Measurements from ENCODE around the gene CAMK2D.

DNA sequence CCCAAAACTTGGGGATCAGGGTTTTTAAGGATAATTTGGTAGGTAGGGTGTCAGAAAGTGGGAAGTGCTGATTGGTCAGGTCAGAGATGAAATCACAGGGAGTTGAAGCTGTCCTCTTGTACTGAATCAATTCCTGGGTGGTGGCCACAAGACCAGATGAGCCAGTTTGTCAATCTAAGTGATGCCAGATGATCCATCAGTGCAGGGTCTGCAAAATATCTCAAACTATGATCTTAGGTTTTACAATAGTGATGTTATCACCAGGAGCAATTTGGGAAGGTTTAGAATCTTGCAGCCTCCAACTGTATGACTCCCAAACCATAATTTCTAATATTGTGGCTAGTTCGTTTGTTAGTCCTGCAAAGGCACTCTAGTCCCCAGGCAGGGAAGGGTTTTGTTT, 43.3 kb downstream of the CAMK2D start:
- TF ChIP-seq, protein P1, sequence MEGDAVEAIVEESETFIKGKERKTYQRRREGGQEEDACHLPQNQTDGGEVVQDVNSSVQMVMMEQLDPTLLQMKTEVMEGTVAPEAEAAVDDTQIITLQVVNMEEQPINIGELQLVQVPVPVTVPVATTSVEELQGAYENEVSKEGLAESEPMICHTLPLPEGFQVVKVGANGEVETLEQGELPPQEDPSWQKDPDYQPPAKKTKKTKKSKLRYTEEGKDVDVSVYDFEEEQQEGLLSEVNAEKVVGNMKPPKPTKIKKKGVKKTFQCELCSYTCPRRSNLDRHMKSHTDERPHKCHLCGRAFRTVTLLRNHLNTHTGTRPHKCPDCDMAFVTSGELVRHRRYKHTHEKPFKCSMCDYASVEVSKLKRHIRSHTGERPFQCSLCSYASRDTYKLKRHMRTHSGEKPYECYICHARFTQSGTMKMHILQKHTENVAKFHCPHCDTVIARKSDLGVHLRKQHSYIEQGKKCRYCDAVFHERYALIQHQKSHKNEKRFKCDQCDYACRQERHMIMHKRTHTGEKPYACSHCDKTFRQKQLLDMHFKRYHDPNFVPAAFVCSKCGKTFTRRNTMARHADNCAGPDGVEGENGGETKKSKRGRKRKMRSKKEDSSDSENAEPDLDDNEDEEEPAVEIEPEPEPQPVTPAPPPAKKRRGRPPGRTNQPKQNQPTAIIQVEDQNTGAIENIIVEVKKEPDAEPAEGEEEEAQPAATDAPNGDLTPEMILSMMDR (conservative IDR thresholded peaks at IDR 0.05; ENCODE audit: low read length) = no peak
- TF ChIP-seq EZH2phosphoT487 (IDR thresholded peaks at IDR 0.05; ENCODE audit: borderline replicate concordance, low read depth, low read length) = no peak

Data from OCI-LY7 (cell line).